Small intestine (tissue), 7 donors: ENCODE data around the gene MYO15B. TPM values are rescaled to one million over a fixed set of nuclear protein-coding genes. Genes with fewer than 3 reads are reported as not detected.

Experiments used
- DNase-seq, 2 donors: peaks; one replicate each; pipeline versions ENCODE4 v3.0.0 to v3.0.0-alpha.2; 2013
- FAIRE-seq: peaks from 2 replicates; lab custom pipeline; 2012; peaks lifted over from hg19 to GRCh38; lab: Jason Lieb, UNC
- H3K27ac ChIP-seq, 3 donors: one replicate each; pipeline ENCODE4 v1.5.1; 2013; ENCODE audit warnings: low read length in 2 of 3, mild to moderate bottlenecking in 2 of 3, control low read depth in 1 of 3, inconsistent platforms in 1 of 3, low read depth in 1 of 3, moderate library complexity in 1 of 3
- H3K27me3 ChIP-seq, 3 donors: one replicate each; pipeline ENCODE4 v1.6.1; 2013; ENCODE audit warnings: low read length in 3 of 3, inconsistent platforms in 1 of 3; ENCODE audit not compliant: control insufficient read depth in 3 of 3, insufficient read depth in 3 of 3
- H3K36me3 ChIP-seq, 3 donors: one replicate each; pipeline ENCODE4 v1.6.1; 2013; ENCODE audit warnings: low read length in 3 of 3, inconsistent platforms in 1 of 3, low read depth in 1 of 3, mild to moderate bottlenecking in 1 of 3, moderate library complexity in 1 of 3; ENCODE audit not compliant: control insufficient read depth in 3 of 3, insufficient read depth in 2 of 3
- H3K4me1 ChIP-seq, 3 donors: one replicate each; pipeline ENCODE4 v1.6.1; 2013; ENCODE audit warnings: low read length in 2 of 3, inconsistent platforms in 1 of 3, low read depth in 1 of 3, mild to moderate bottlenecking in 1 of 3, moderate library complexity in 1 of 3; ENCODE audit not compliant: control insufficient read depth in 3 of 3, insufficient read depth in 2 of 3
- H3K4me3 ChIP-seq, 3 donors: one replicate each; pipeline ENCODE4 v1.5.1; 2013; ENCODE audit warnings: low read length in 3 of 3, control low read depth in 1 of 3, inconsistent platforms in 1 of 3, low read depth in 1 of 3, mild to moderate bottlenecking in 1 of 3, moderate library complexity in 1 of 3
- H3K9me3 ChIP-seq, 2 donors: one replicate each; pipeline ENCODE4 v1.6.1; 2013; ENCODE audit warnings: low read depth in 1 of 2, low read length in 1 of 2; ENCODE audit not compliant: control insufficient read depth in 2 of 2, insufficient read depth in 1 of 2
- WGBS, 3 donors: extraction: QIAGEN DNeasy Blood & Tissue Kit; methylation state at CpG; one replicate each; pipeline ENCODE4 v1.1.7; 2013; 5-methylcytosine and 5-hydroxymethylcytosine counted together
- polyA plus RNA-seq, 4 donors: library from polyadenylated mRNA; stranded (reverse) in 3 of 4; unstranded in 1 of 4; fragments of 200-250 nt in 3 of 4; fragments of 120-200 nt in 1 of 4; gene quantifications; one replicate each; pipeline versions ENCODE4 v1.2.1 to v1.2.3, GENCODE V29; 2013
- donor health status: healthy with polysubstance abuse.
- donor health status: control.
- donor health status: control.
- donor health status: Bipolar disorder and iron deficiency.
- donor health status: healthy.

Gene MYO15B
- polyA plus RNA-seq, 4 donors, result 279 to 3,618 (median 1,437) TPM

- FAIRE-seq, result no peak
- H3K27ac ChIP-seq, result peak overlapping the region; percentile 88 to 100 (median 99)
- H3K4me3 ChIP-seq, result peak overlapping the region in 1 of 3 donors; percentile 16
- DNase-seq, result peak in 1 of 2 donors; percentile 33
- peaks cover 0 to 3% of the 10 kb centered on the region in 2 donors for H3K9me3 ChIP-seq
- H3K27me3 ChIP-seq, result no peaks in the 10 kb centered on the region
- H3K4me1 ChIP-seq, result peaks cover 0 to 77% (median 5%) of the 10 kb centered on the region in 3 donors
- WGBS, 3 donors, result 49 to 76% (median 62%) methylated on average over 18 to 24 of the region's 24 CpGs
- peaks cover 16 to 100% (median 26%) of the 10 kb centered on the region in 3 donors for H3K36me3 ChIP-seq
Measured at GRCh38 chr17:75616521-75617122, 29.0 kb downstream of the MYO15B start.

GRCh38 chr17:75617218-75617617, 29.6 kb downstream of the MYO15B start:
- H3K9me3 ChIP-seq, result peaks cover 0 to 3% of the 10 kb centered on the region in 2 donors
- peak; percentile 96 to 99 for DNase-seq
- peak overlapping the region; percentile 88 to 100 (median 99) for H3K27ac ChIP-seq
- FAIRE-seq, result no peak
- H3K4me3 ChIP-seq, result peak overlapping the region in 1 of 3 donors; percentile 16
- no peaks in the 10 kb centered on the region for H3K27me3 ChIP-seq
- WGBS, 3 donors, result 26 to 66% (median 43%) methylated on average over 16 of the region's 16 CpGs
- peaks cover 0 to 71% (median 5%) of the 10 kb centered on the region in 3 donors for H3K4me1 ChIP-seq
- peaks cover 16 to 100% (median 24%) of the 10 kb centered on the region in 3 donors for H3K36me3 ChIP-seq

- peaks cover 14 to 100% (median 24%) of the 10 kb centered on the region in 3 donors for H3K36me3 ChIP-seq
- no peak for FAIRE-seq
Measured at GRCh38 chr17:75617675-75618074, 30.1 kb downstream of the MYO15B start.

GRCh38 chr17:75619506-75620431, 32.2 kb downstream of the MYO15B start:
- FAIRE-seq, result no peak

More at GRCh38 chr17:75617675-75618074, 30.1 kb downstream of the MYO15B start:
- Histone ChIP-seq H3K27me3 (no peaks in the 10 kb centered on the region), H3K27ac (peak overlapping the region; percentile 88 to 99 (median 90)), H3K4me3 (peak overlapping the region in 1 of 3 donors; percentile 6), H3K4me1 (peaks cover 0 to 67% (median 5%) of the 10 kb centered on the region in 3 donors), H3K9me3 (peaks cover 0 to 3% of the 10 kb centered on the region in 2 donors)
- DNase-seq, result no peak
- 68 to 78% (median 71%) methylated on average over 11 of the region's 11 CpGs for WGBS, 3 donors

GRCh38 chr17:75621489-75621888, 33.9 kb downstream of the MYO15B start:
- H3K27ac ChIP-seq, result no peak overlapping the region
- no peaks in the 10 kb centered on the region for H3K27me3 ChIP-seq
- H3K9me3 ChIP-seq, result peaks cover 0 to under 1% of the 10 kb centered on the region in 2 donors
- H3K36me3 ChIP-seq, result peaks cover 23 to 100% (median 34%) of the 10 kb centered on the region in 3 donors
- no peak overlapping the region for H3K4me3 ChIP-seq
- WGBS, 3 donors, result 87 to 89% (median 87%) methylated on average over 3 to 4 of the region's 4 CpGs
- FAIRE-seq (no peak), DNase-seq (no peak)
- H3K4me1 ChIP-seq, result peaks cover 0 to 34% (median 5%) of the 10 kb centered on the region in 3 donors

More at GRCh38 chr17:75619506-75620431, 32.2 kb downstream of the MYO15B start:
- H3K4me1 ChIP-seq, result peaks cover 0 to 48% (median 5%) of the 10 kb centered on the region in 3 donors
- 86 to 89% (median 86%) methylated on average over 33 to 36 of the region's 36 CpGs for WGBS, 3 donors
- H3K27me3 ChIP-seq, result no peaks in the 10 kb centered on the region
- peaks cover 10 to 100% (median 19%) of the 10 kb centered on the region in 3 donors for H3K36me3 ChIP-seq
- no peak overlapping the region for H3K4me3 ChIP-seq
- H3K27ac ChIP-seq, result peak overlapping the region in 2 of 3 donors; percentile 16 to 47
- peaks cover 0 to 3% of the 10 kb centered on the region in 2 donors for H3K9me3 ChIP-seq
- no peak for DNase-seq

GRCh38 chr17:75622076-75622475, 34.5 kb downstream of the MYO15B start:
- H3K36me3 ChIP-seq, result peaks cover 25 to 100% (median 39%) of the 10 kb centered on the region in 3 donors
- H3K9me3 ChIP-seq, result no peaks in the 10 kb centered on the region
- no peak overlapping the region for H3K4me3 ChIP-seq
- H3K27ac ChIP-seq, result peak overlapping the region in 1 of 3 donors; percentile 0
- H3K4me1 ChIP-seq, result peaks cover 0 to 28% (median 5%) of the 10 kb centered on the region in 3 donors
- WGBS, 3 donors, result 88 to 93% (median 92%) methylated on average over 8 of the region's 8 CpGs
- no peaks in the 10 kb centered on the region for H3K27me3 ChIP-seq
- no peak for FAIRE-seq
- DNase-seq, result no peak

- no peaks in the 10 kb centered on the region for H3K9me3 ChIP-seq
- H3K36me3 ChIP-seq, result peaks cover 27 to 99% (median 40%) of the 10 kb centered on the region in 3 donors
- no peaks in the 10 kb centered on the region for H3K27me3 ChIP-seq
- no peak overlapping the region for H3K4me3 ChIP-seq
- 85 to 88% (median 87%) methylated on average over 15 of the region's 15 CpGs for WGBS, 3 donors
- FAIRE-seq (no peak), DNase-seq (no peak)
- H3K27ac ChIP-seq, result no peak overlapping the region
- H3K4me1 ChIP-seq, result peaks cover 0 to 21% (median 1%) of the 10 kb centered on the region in 3 donors
Measured at GRCh38 chr17:75622771-75623273, 35.2 kb downstream of the MYO15B start.

- H3K9me3 ChIP-seq, result no peaks in the 10 kb centered on the region
- no peak for FAIRE-seq
- peaks cover 27 to 99% (median 38%) of the 10 kb centered on the region in 3 donors for H3K36me3 ChIP-seq
- DNase-seq, result no peak
- H3K27me3 ChIP-seq, result no peaks in the 10 kb centered on the region
- H3K4me1 ChIP-seq, result peaks cover 0 to 16% (median 0%) of the 10 kb centered on the region in 3 donors
- H3K27ac ChIP-seq, result no peak overlapping the region
- H3K4me3 ChIP-seq, result no peak overlapping the region
- WGBS, 3 donors, result 90 to 94% (median 91%) methylated on average over 9 of the region's 9 CpGs
Measured at GRCh38 chr17:75623386-75623785, 35.8 kb downstream of the MYO15B start.
